Upper lobe of left lung (tissue), 6 donors: ENCODE measurements around the gene NDUFAF8. TPM values are rescaled to one million over a fixed set of nuclear protein-coding genes. Genes with fewer than 3 reads are reported as not detected.

Experiments used
- ATAC-seq, 2 donors: fragments of 200-7000 bp; cut with Tn5 transposase; one replicate each; pipeline ENCODE4 v1.9.1; 2022; ENCODE audit warnings: mild to moderate bottlenecking in 2 of 2, moderate library complexity in 2 of 2; ENCODE audit not compliant: low FRiP score in 2 of 2
- DNase-seq, 2 donors: peaks; one replicate each; pipeline ENCODE4 v3.0.0-alpha.2; 2019 to 2020
- H3K27ac ChIP-seq, 4 donors: fragments of 200-600 bp; sonication (generic); one replicate each; pipeline ENCODE4 v1.5.1; 2016 to 2019
- H3K27me3 ChIP-seq, 4 donors: fragments of 200-600 bp; sonication (generic); one replicate each; pipeline ENCODE4 v1.5.1; 2017 to 2019
- H3K36me3 ChIP-seq, 4 donors: fragments of 200-600 bp; sonication (generic); one replicate each; pipeline ENCODE4 v1.5.1; 2016 to 2019
- H3K4me1 ChIP-seq, 4 donors: fragments of 200-600 bp; sonication (generic); one replicate each; pipeline ENCODE4 v1.5.1; 2018 to 2019
- H3K4me3 ChIP-seq, 4 donors: fragments of 200-600 bp; sonication (generic); one replicate each; pipeline ENCODE4 v1.5.1; 2017 to 2019; ENCODE audit warnings: mild to moderate bottlenecking in 2 of 4, moderate library complexity in 1 of 4
- H3K9me3 ChIP-seq, 4 donors: fragments of 200-600 bp; sonication (generic); one replicate each; pipeline ENCODE4 v1.5.1; 2018 to 2019
- EP300 ChIP-seq, 4 donors: sonication (generic); formaldehyde crosslinking; IDR thresholded peaks; one replicate each; pipeline ENCODE4 v1.5.1; 2017; ENCODE audit warnings: antibody characterized with exemption in 4 of 4, control low read depth in 2 of 4
- POLR2A ChIP-seq, 4 donors: fragments of 450-650 bp; IDR thresholded peaks; one replicate each; pipeline ENCODE4 v1.5.1; 2016 to 2017; ENCODE audit warnings: antibody characterized with exemption in 4 of 4, mild to moderate bottlenecking in 2 of 4
- POLR2AphosphoS5 ChIP-seq, 2 donors: sonication (generic); formaldehyde crosslinking; IDR thresholded peaks; one replicate each; pipeline ENCODE4 v1.5.1; 2017; ENCODE audit warnings: antibody characterized with exemption in 2 of 2
- WGBS, 2 donors: methylation state at CpG; one replicate each; pipeline ENCODE4 v1.1.5; 2017 to 2018; 5-methylcytosine and 5-hydroxymethylcytosine counted together
- total RNA-seq, 6 donors: library from RNA; depleted of rRNA in 4 of 6; stranded (reverse); fragments of >200 nt in 4 of 6; gene quantifications; one replicate each; pipeline versions ENCODE4 v1.1.0 to v1.2.1, GENCODE V29; 2016 to 2021
- TF ChIP-seq, protein P1 (sequence below), 6 experiments: fragments of 450-650 bp in 4 of 6; fragments of 200-600 bp in 2 of 6; sonication (generic) in 2 of 6; IDR thresholded peaks; one replicate each; pipeline ENCODE4 v1.5.1; 2016 to 2019; ENCODE audit warnings: antibody characterized with exemption in 6 of 6
- donor health status: DM: no; HTN: no; CAD: no; lungs with moderate emphysema.
- donor health status: DM: no; HTN: yes; CAD: no; lungs with severe emphysema.

The NDUFAF8 gene
- total RNA-seq, 6 donors from 2014 or later = 19.6 to 38.1 (median 33.6) TPM

DNA sequence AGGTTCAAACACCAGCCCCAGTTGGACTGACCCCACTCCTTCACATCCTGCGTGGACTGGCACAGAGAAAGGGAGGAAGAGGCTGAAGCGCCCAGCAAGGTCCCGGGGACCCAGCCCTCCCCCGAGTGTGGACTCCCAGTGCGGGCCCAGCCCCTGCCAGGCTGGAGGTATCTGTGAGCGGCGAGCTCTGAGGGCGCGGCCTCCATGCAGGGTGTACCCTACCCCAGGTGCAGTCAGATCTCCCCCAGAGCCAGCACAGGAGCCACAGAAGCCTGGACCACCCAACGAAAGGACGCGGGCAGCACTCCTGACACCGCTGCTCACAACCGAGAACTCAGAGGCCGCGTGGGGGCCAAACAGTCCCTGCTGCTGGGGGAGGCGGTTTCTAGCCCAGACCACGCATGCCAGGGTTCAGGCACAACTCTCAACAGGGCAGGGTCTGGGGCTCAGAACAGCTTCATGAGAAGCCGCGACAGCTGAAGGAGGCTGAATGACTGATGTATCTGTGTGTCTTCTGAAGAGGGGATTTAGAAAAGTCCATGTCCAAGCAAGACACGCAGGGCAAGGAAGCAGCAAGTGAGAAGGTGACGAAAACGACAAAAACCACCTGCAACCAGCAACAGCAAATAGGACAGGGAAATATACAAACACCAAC lies 47.5 kb downstream of the NDUFAF8 start:
- H3K27me3 ChIP-seq = no peaks in the 10 kb centered on the region
- peak overlapping the region; percentile 79 to 93 (median 86) for H3K27ac ChIP-seq
- H3K36me3 ChIP-seq = peaks cover 0 to 52% (median 30%) of the 10 kb centered on the region in 4 donors
- TF ChIP-seq POLR2A (IDR thresholded peaks at IDR 0.05) (no peak), EP300 (IDR thresholded peaks at IDR 0.05) (no peak), POLR2AphosphoS5 (IDR thresholded peaks at IDR 0.05) (no peak)
- TF ChIP-seq, protein P1, sequence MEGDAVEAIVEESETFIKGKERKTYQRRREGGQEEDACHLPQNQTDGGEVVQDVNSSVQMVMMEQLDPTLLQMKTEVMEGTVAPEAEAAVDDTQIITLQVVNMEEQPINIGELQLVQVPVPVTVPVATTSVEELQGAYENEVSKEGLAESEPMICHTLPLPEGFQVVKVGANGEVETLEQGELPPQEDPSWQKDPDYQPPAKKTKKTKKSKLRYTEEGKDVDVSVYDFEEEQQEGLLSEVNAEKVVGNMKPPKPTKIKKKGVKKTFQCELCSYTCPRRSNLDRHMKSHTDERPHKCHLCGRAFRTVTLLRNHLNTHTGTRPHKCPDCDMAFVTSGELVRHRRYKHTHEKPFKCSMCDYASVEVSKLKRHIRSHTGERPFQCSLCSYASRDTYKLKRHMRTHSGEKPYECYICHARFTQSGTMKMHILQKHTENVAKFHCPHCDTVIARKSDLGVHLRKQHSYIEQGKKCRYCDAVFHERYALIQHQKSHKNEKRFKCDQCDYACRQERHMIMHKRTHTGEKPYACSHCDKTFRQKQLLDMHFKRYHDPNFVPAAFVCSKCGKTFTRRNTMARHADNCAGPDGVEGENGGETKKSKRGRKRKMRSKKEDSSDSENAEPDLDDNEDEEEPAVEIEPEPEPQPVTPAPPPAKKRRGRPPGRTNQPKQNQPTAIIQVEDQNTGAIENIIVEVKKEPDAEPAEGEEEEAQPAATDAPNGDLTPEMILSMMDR (IDR thresholded peaks at IDR 0.05) = no peak
- H3K4me3 ChIP-seq = no peak overlapping the region
- ATAC-seq (no peak), DNase-seq (no peak)
- peaks cover 32 to 47% (median 38%) of the 10 kb centered on the region in 4 donors for H3K4me1 ChIP-seq
- 87% methylated on average over 11 to 20 of the region's 23 CpGs for WGBS, 2 donors
- H3K9me3 ChIP-seq = no peaks in the 10 kb centered on the region

DNA sequence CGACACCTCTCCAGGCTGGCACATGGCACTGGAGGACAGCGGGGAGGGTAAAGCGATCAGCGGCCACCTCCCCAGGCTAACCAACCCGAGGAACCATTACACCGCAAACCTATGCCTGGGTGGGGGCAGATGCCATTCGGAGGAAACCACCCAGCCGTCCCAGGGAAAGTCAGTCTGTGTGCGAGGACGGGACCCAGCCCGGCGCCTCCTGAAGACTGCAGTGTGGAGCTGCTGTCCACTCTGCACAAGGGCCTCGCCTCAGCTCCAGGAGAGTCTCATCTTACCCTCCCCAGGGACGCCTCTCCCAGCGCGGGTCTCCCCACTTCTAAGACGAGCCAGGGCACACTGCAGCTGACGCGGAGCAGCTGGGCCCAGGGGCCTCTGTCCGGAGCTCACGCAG lies 48.0 kb downstream of the NDUFAF8 start:
- Histone ChIP-seq H3K36me3 (peaks cover 0 to 47% (median 26%) of the 10 kb centered on the region in 4 donors), H3K4me3 (no peak overlapping the region), H3K27ac (peak overlapping the region in 3 of 4 donors; percentile 23 to 93 (median 86)), H3K4me1 (peaks cover 35 to 52% (median 43%) of the 10 kb centered on the region in 4 donors), H3K27me3 (no peaks in the 10 kb centered on the region), H3K9me3 (no peaks in the 10 kb centered on the region)
- 87 to 92% methylated on average over 14 to 20 of the region's 21 CpGs for WGBS, 2 donors
- ATAC-seq (no peak), DNase-seq (no peak)
- TF ChIP-seq EP300 (IDR thresholded peaks at IDR 0.05) = no peak

DNA sequence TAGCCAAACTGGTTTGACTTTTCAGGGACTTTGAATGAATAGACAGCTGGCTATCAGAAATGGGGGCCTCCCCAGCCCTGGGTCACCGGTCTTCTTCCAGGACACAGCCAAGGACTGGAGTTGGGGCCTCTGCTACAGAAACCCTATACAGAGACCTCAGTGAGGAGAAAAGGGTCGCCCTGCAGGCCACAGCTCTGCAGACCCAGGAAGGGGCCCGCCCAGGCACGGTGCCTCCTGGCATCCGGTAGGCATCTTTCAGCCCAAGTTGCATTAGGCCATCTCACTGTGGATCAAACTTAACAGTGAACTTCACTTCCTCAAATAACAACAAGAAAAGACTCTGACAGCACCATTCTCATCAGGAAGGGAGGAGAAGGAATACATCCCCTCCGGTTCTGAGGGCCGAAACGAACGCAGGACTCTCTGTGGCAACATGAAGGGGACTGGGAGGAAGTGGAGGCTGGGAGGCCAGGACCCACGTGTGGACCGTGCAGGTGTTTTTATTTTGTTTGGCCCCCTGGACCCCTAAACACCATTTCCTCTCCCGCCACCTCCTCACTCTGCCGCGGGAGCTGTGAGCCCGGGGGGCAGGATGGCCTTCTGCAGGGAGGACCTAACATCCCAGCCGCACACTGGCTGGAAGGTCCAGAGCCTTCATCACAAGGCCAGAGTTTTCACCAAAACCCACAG lies 48.8 kb downstream of the NDUFAF8 start:
- WGBS, 2 donors = 64 to 71% methylated on average over 16 of the region's 16 CpGs
- TF ChIP-seq, protein P1 (IDR thresholded peaks at IDR 0.05) = no peak
- TF ChIP-seq POLR2A (IDR thresholded peaks at IDR 0.05) (no peak), POLR2AphosphoS5 (IDR thresholded peaks at IDR 0.05) (no peak), EP300 (IDR thresholded peaks at IDR 0.05) (no peak)
- H3K4me3 ChIP-seq = no peak overlapping the region
- no peaks in the 10 kb centered on the region for H3K27me3 ChIP-seq
- H3K9me3 ChIP-seq = no peaks in the 10 kb centered on the region
- H3K4me1 ChIP-seq = peaks cover 42 to 59% (median 50%) of the 10 kb centered on the region in 4 donors
- DNase-seq (no peak), ATAC-seq (no peak)
- peak overlapping the region in 3 of 4 donors; percentile 44 to 93 (median 86) for H3K27ac ChIP-seq
- H3K36me3 ChIP-seq = peaks cover 0 to 39% (median 21%) of the 10 kb centered on the region in 4 donors

DNA sequence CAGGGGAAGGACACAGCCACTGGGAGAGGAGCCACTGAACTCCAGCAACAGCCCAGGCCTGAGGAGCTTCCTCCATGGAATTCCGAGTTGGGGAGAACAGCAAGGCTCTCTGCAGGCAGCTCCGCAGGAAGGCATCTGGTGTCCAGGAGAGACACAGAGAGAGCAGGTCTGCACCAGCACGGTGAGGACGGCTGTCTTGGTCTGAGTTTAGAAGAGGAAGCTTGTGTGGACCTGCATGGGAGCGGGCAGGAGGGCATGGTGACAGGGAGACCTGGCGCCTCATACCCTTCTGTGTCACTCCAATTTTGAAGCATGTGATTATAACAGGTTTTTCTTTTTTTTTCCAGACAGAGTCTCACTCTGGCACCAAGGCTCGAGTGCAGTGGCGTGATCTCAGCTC lies 49.6 kb downstream of the NDUFAF8 start:
- DNase-seq (no peak), ATAC-seq (no peak)
- Histone ChIP-seq H3K4me3 (no peak overlapping the region), H3K27ac (peak overlapping the region in 3 of 4 donors; percentile 44 to 93 (median 86)), H3K4me1 (peaks cover 51 to 68% (median 59%) of the 10 kb centered on the region in 4 donors), H3K27me3 (no peaks in the 10 kb centered on the region), H3K9me3 (no peaks in the 10 kb centered on the region), H3K36me3 (peaks cover 0 to 31% (median 16%) of the 10 kb centered on the region in 4 donors)
- TF ChIP-seq EP300 (IDR thresholded peaks at IDR 0.05) (no peak), POLR2AphosphoS5 (IDR thresholded peaks at IDR 0.05) (no peak), POLR2A (IDR thresholded peaks at IDR 0.05) (no peak)
- TF ChIP-seq, protein P1 (IDR thresholded peaks at IDR 0.05) = no peak
- 88 to 91% methylated on average over 8 of the region's 8 CpGs for WGBS, 2 donors

DNA sequence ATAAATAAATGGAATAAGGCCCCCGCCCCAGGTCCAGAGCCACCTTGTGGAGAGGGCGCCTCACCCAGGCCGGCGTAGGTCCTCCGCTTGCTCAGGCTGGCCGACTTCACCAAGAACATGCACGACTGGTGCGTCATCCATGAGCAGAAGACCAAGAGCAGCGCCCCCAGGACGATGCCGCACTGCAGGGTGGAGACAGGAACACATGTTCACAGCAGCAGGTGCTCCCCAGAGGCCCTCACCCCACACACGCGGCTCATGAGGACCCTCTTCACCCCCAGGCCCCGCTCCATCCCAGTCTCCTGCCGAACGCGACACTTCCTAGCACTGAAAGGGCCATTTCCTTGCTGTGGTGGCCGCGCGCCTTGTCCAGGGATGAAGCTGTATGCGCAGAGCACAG lies 50.5 kb downstream of the NDUFAF8 start:
- 94 to 97% methylated on average over 17 to 21 of the region's 21 CpGs for WGBS, 2 donors
- peaks cover 0 to 27% (median 14%) of the 10 kb centered on the region in 4 donors for H3K36me3 ChIP-seq
- DNase-seq (no peak), ATAC-seq (no peak)
- H3K27me3 ChIP-seq = no peaks in the 10 kb centered on the region
- no peak overlapping the region for H3K27ac ChIP-seq
- H3K9me3 ChIP-seq = no peaks in the 10 kb centered on the region
- TF ChIP-seq EP300 (IDR thresholded peaks at IDR 0.05) = no peak
- TF ChIP-seq POLR2A (IDR thresholded peaks at IDR 0.05) = no peak
- no peak for TF ChIP-seq POLR2AphosphoS5 (IDR thresholded peaks at IDR 0.05)
- TF ChIP-seq, protein P1 (IDR thresholded peaks at IDR 0.05) = no peak
- H3K4me3 ChIP-seq = no peak overlapping the region
- peaks cover 56 to 74% (median 64%) of the 10 kb centered on the region in 4 donors for H3K4me1 ChIP-seq
